Measurements from ENCODE around the gene TMPRSS4. TPM values are rescaled to one million over a fixed set of nuclear protein-coding genes. Genes with fewer than 3 reads are reported as not detected.
A peak's percentile ranks its signal among the peaks of the same experiment; 100 is the strongest.

TMPRSS4 gene
- total and polyA plus RNA-seq, 2 of the 4 experiments (the other 2 are of a cell fraction), result not detected

DNA sequence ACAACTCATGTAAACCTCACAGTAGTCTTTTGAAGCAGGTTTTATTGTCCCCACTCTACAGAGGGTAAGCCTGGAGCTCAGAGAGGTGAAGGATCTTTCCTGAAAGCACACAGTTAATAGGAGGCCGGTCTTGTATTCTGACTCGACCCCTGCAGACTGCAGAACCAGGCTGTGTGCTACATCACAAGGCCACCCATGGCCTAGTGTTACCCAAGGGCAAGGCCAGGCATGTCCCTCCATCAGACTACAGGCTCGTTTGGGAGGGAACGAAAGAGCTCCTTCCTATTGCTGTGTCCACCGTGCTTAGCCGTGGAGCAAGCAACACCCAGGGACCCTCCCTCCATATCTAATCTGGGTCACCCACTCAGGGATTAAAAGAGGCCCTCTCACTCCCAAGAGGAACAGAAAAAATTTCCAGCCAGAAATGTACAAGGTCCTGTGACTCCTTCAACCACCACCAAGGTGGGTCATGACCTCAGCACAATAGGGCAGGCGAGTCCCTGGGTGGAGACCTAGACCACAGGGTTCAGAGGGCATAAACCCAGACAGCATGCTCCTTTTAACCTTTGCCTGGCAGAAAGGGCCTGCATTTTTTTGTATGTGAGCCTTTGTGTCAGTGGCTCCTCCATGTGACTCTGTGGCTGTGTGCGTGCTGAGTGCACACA is 16.2 kb downstream of the TMPRSS4 start:
- Histone ChIP-seq H3K4ac (ENCODE audit: low read depth, low read length) (no peak overlapping the region), H4K5ac (ENCODE audit: low read depth, low read length) (no peak overlapping the region), H3K27me3 (ENCODE audit: control insufficient read depth, insufficient read depth, low read length) (no peaks in the 10 kb centered on the region; the same call in none of the 2 replicates), H2AK5ac (ENCODE audit: low read depth, low read length) (no peak overlapping the region), H2AFZ (replicated peaks; ENCODE audit: low read length, poor library complexity) (peak overlapping the region; percentile 33), H3K9ac (ENCODE audit: low read depth, low read length) (no peak overlapping the region), H2BK15ac (ENCODE audit: low read depth, low read length) (no peak overlapping the region), H2BK5ac (ENCODE audit: low read depth, low read length, poor library complexity, severe bottlenecking) (no peak overlapping the region), H3K79me1 (ENCODE audit: low read depth in 1 of 2, low read length in 2 of 2) (no peaks in the 10 kb centered on the region), H2AK9ac (replicated peaks; ENCODE audit: low read depth, low read length, poor library complexity) (no peak overlapping the region), H2BK20ac (ENCODE audit: low read depth, low read length) (no peak overlapping the region), H3K27ac (ENCODE audit: insufficient read depth, low read length) (no peak overlapping the region), H3K56ac (ENCODE audit: extremely low read depth, insufficient read depth, low read length) (no peak overlapping the region), H2BK120ac (ENCODE audit: low read depth, low read length) (no peak overlapping the region), H3K4me2 (ENCODE audit: low read depth, low read length) (no peak overlapping the region), H3K9me1 (ENCODE audit: insufficient read depth, low read length) (no peaks in the 10 kb centered on the region), H3K23ac (ENCODE audit: low read depth, low read length) (no peak overlapping the region), H3K14ac (replicated peaks; ENCODE audit: low read depth, low read length) (no peak overlapping the region), H4K8ac (ENCODE audit: low read depth in 2 of 2, low read length in 2 of 2) (no peak overlapping the region), H4K91ac (ENCODE audit: insufficient read depth, low read depth, low read length) (no peak overlapping the region), H3K18ac (ENCODE audit: low read depth, low read length) (no peak overlapping the region), H3K4me1 (ENCODE audit: control insufficient read depth, insufficient read depth, low read length) (no peaks in the 10 kb centered on the region), H3K36me3 (ENCODE audit: control insufficient read depth, insufficient read depth, low read length) (no peaks in the 10 kb centered on the region), H4K20me1 (ENCODE audit: insufficient read depth, low read length) (no peaks in the 10 kb centered on the region), H3K9me3 (ENCODE audit: control insufficient read depth, insufficient read depth, low read length) (no peaks in the 10 kb centered on the region), H3K4me3 (ENCODE audit: insufficient read depth, low read depth, low read length) (no peak overlapping the region)
- dilution Hi-C loops (cut with HindIII; ENCODE audit: low sequenced_read_pairs, unreplicated experiment) (no loop called here), in situ Hi-C loops (cut with MboI; ENCODE audit: low sequenced_read_pairs) (no loop called here), intact Hi-C loops (cut with micrococcal nuclease) (no loop called here)
- ChIA-PET CTCF (no interaction called here), POLR2A (ENCODE audit: unreplicated experiment) (no interaction called here)
- TF ChIP-seq RCOR1 (IDR thresholded peaks at IDR 0.05; ENCODE audit: insufficient replicate concordance, low read length), result no peak
- TF ChIP-seq RFX5 (IDR thresholded peaks at IDR 0.05; ENCODE audit: low read depth, low read length), result no peak
- no peak for TF ChIP-seq SMC3 (IDR thresholded peaks at IDR 0.05; ENCODE audit: low read depth, low read length)
- no peak for TF ChIP-seq NFE2L2 (IDR thresholded peaks at IDR 0.05; ENCODE audit: low read depth, low read length)
- ATAC-seq (ENCODE audit: low read depth), result no peak
- BruUV-seq (replicated peaks), result no TSS peak
- WGBS, 2 experiments (ENCODE audit: extremely low coverage in 2 of 2, insufficient read length in 1 of 2), result no CpG with 5 or more reads among the region's 8 CpGs
- no peak for DNase-seq

Measured in IMR-90 (cell line).